Activated CD8-positive, alpha-beta T cell treated with anti-CD3 and anti-CD28 coated beads, Interleukin-2, amount 10 ng/mL, durations not matched to agents 7 days and 5 days (primary cell): ENCODE measurements around the gene ATP11A. TPM values are rescaled to one million over a fixed set of nuclear protein-coding genes. Genes with fewer than 3 reads are reported as not detected.

Source experiments
- ATAC-seq: fragments of 150-1000 bp; cut with Tn5 transposase; one replicate; pipeline ENCODE4 v1.10.0; 2021; ENCODE audit warnings: moderate library complexity
- CTCF ChIA-PET: fragments of 350-600 bp; sonication (Branson Sonifier 250); formaldehyde crosslinking; loops from one replicate; lab custom pipeline; 2021; ENCODE audit warnings: antibody characterized with exemption; lab: Charles Lee
- POLR2A ChIA-PET: fragments of 350-600 bp; sonication (Branson Sonifier 250); formaldehyde crosslinking; loops from one replicate; lab custom pipeline; 2021; ENCODE audit warnings: antibody characterized with exemption; lab: Charles Lee
- DNase-seq: peaks from one replicate; pipeline ENCODE4 v3.0.0-alpha.2; 2020
- H3K27ac Mint-ChIP-seq: one replicate; pipeline ENCODE4 v1.8.0; 2021; ENCODE audit warnings: mild to moderate bottlenecking, mixed read lengths
- H3K27me3 Mint-ChIP-seq: one replicate; pipeline ENCODE4 v1.8.0; 2021; ENCODE audit warnings: low read depth, mixed read lengths
- H3K36me3 Mint-ChIP-seq: one replicate; pipeline ENCODE4 v1.8.0; 2021; ENCODE audit warnings: low read depth, mixed read lengths
- H3K4me1 Mint-ChIP-seq: one replicate; pipeline ENCODE4 v1.8.0; 2021; ENCODE audit warnings: low read depth, mixed read lengths
- H3K4me3 Mint-ChIP-seq: one replicate; pipeline ENCODE4 v1.8.0; 2021; ENCODE audit warnings: mild to moderate bottlenecking, mixed read lengths
- H3K9me3 Mint-ChIP-seq: one replicate; pipeline ENCODE4 v1.8.0; 2022; ENCODE audit warnings: mixed read lengths; ENCODE audit not compliant: insufficient read depth
- total RNA-seq, 2 experiments: library from RNA; stranded (reverse); gene quantifications; one replicate each; pipeline ENCODE4 v1.2.3, GENCODE V29; 2021

The ATP11A gene
- total RNA-seq, 2 experiments from 2014 or later: 35.6 to 38.3 TPM

DNA sequence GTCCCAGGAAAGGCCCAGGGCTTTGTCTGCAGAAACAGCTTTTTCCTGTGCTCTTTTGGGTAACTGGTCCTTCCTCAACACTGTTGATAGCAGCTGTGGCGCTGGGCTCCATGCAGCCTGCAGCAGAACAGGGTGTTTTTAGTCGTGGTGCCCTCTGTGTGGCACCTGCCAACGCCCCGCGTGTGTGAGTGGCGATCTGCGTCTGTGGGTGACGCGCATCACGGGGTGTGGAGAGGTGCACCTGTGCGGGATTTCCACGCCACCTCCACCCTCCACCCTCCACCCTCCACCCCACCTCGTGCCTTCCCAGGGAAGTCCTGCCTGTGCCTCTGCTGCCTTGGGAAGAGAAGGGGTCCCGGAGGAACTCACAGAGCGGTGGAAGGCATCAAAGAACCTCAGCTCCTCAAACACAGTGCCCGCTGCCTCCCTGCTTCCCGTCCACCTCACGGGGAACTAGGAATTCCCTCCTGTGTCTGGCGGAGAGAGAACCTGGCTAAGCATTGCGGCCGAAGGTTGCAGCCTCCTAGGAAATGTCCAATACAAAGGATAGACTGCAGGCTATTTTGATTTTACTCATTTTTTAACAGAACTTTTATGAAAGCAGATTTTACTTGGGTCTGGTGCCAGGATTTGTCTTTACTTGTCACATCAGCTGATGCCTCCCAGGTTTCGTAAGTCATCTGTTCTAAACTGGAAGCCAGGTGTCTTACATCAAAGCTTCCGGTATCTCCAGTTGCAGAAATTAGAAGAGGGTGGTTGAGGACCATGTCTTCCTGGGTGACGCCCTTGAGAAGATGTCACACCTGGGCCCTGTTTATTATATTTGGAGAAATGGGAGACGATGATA lies 84.0 kb downstream of the ATP11A start:
- H3K9me3 Mint-ChIP-seq: peaks cover under 1% of the 10 kb centered on the region
- no peak overlapping the region for H3K27ac Mint-ChIP-seq
- ChIA-PET POLR2A (no interaction called here), CTCF (no interaction called here)
- ATAC-seq (no peak), DNase-seq (no peak)
- peaks cover under 1% of the 10 kb centered on the region for H3K4me1 Mint-ChIP-seq
- no peak overlapping the region for H3K4me3 Mint-ChIP-seq
- H3K27me3 Mint-ChIP-seq: no peaks in the 10 kb centered on the region
- H3K36me3 Mint-ChIP-seq: peaks cover under 1% of the 10 kb centered on the region

DNA sequence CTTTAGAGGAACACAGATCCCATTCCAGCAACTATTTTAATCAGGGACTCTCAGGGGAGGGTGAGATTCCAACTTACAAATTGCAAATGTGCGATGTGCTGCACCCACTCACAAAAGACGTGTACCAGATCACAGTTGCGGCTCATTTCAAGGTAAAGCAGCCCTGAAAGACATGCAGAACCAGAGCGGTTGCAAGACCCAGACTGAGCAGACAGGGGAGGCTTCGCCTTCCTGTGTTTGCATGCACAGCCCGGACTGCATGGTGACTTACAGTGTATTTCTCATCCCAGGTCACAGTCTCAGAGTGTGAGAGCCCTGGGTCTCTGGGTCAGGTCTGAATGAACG lies 84.6 kb downstream of the ATP11A start:
- no peak for DNase-seq
- ChIA-PET POLR2A (no interaction called here), CTCF (no interaction called here)
- Mint-ChIP-seq H3K27me3 (no peaks in the 10 kb centered on the region), H3K36me3 (no peaks in the 10 kb centered on the region), H3K9me3 (no peaks in the 10 kb centered on the region), H3K4me3 (no peak overlapping the region), H3K27ac (no peak overlapping the region), H3K4me1 (no peaks in the 10 kb centered on the region)
- no peak for ATAC-seq

DNA sequence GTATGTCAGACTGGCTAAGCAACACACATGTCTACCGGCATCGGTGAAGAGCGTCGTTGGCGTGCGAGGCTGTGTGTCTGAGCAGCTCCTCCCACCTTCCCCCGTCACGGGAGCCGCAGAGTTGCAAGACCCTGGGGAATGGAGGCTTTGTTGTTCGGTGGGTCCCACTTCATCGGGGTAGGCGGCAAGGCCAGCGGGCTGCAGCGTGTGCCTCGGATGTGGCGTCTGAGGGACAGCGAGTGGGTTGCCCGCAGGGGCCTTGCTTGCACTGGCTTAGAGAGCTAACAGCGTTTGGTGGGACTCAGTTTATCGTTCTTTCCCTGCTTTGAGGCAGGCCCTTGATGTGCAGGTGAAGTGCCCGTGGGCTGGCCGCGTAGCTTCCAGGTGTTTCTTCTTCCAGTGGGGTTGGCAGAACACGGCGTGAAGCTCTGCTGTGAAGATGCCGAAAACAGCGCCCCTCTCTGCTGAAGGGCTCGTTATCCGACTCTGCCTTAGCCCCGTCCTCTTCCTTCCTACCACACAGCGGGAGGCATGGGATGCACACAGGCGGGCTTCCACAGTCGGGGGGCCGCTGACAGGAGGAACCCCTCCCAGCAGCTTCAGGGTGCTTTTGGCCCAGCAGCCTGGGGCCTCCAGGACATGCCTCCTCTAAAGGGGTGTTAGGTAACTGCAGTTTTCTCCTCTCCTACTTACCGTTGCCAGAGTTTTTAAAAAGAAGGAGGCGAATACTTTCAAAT lies 85.2 kb downstream of the ATP11A start:
- no peak overlapping the region for H3K4me3 Mint-ChIP-seq
- DNase-seq (no peak), ATAC-seq (no peak)
- H3K27ac Mint-ChIP-seq: no peak overlapping the region
- POLR2A ChIA-PET: no interaction called here
- no peaks in the 10 kb centered on the region for H3K9me3 Mint-ChIP-seq
- no peaks in the 10 kb centered on the region for H3K27me3 Mint-ChIP-seq
- no peaks in the 10 kb centered on the region for H3K4me1 Mint-ChIP-seq
- CTCF ChIA-PET: no interaction called here
- no peaks in the 10 kb centered on the region for H3K36me3 Mint-ChIP-seq

DNA sequence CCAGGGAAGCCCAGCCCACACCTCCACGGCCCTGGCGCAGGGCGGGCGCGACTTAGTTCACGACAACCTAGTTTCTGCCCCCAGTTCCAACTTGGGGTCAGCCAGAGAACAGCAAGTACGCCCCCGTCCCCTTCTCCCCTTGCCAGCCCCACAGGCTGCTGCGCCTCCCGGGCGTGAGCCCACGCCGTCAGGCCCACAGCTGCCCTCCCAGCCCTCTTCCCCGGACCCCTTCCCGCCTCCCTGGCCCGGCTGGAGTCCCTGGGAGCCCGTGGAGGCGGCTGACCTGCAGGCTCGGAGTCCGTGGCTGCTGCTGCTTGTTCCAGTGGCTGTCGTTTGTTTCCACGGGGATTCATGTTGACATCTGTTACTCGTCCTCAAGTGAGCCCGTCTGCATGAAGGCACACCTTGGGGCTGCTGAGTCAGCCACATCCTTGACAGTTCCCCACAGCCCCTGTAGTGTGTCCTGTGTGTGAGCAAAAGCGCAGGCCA lies 86.0 kb downstream of the ATP11A start:
- CTCF ChIA-PET: no interaction called here
- POLR2A ChIA-PET: no interaction called here
- H3K4me1 Mint-ChIP-seq: no peaks in the 10 kb centered on the region
- H3K36me3 Mint-ChIP-seq: no peaks in the 10 kb centered on the region
- H3K9me3 Mint-ChIP-seq: no peaks in the 10 kb centered on the region
- no peak for ATAC-seq
- no peak overlapping the region for H3K27ac Mint-ChIP-seq
- H3K27me3 Mint-ChIP-seq: no peaks in the 10 kb centered on the region
- no peak overlapping the region for H3K4me3 Mint-ChIP-seq
- no peak for DNase-seq

GRCh38 chr13:112776354-112776753 lies 86.5 kb downstream of the ATP11A start:
- Mint-ChIP-seq H3K9me3 (no peaks in the 10 kb centered on the region), H3K27me3 (no peaks in the 10 kb centered on the region), H3K4me3 (no peak overlapping the region), H3K27ac (no peak overlapping the region), H3K36me3 (no peaks in the 10 kb centered on the region), H3K4me1 (no peaks in the 10 kb centered on the region)
- DNase-seq: no peak
- ChIA-PET POLR2A (no interaction called here), CTCF (no interaction called here)
- ATAC-seq: no peak

GRCh38 chr13:112776971-112777370 lies 87.1 kb downstream of the ATP11A start:
- DNase-seq (no peak), ATAC-seq (no peak)
- no peaks in the 10 kb centered on the region for H3K4me1 Mint-ChIP-seq
- H3K9me3 Mint-ChIP-seq: no peaks in the 10 kb centered on the region
- CTCF ChIA-PET: no interaction called here
- POLR2A ChIA-PET: no interaction called here
- no peak overlapping the region for H3K4me3 Mint-ChIP-seq
- H3K27me3 Mint-ChIP-seq: no peaks in the 10 kb centered on the region
- H3K27ac Mint-ChIP-seq: no peak overlapping the region
- no peaks in the 10 kb centered on the region for H3K36me3 Mint-ChIP-seq

DNA sequence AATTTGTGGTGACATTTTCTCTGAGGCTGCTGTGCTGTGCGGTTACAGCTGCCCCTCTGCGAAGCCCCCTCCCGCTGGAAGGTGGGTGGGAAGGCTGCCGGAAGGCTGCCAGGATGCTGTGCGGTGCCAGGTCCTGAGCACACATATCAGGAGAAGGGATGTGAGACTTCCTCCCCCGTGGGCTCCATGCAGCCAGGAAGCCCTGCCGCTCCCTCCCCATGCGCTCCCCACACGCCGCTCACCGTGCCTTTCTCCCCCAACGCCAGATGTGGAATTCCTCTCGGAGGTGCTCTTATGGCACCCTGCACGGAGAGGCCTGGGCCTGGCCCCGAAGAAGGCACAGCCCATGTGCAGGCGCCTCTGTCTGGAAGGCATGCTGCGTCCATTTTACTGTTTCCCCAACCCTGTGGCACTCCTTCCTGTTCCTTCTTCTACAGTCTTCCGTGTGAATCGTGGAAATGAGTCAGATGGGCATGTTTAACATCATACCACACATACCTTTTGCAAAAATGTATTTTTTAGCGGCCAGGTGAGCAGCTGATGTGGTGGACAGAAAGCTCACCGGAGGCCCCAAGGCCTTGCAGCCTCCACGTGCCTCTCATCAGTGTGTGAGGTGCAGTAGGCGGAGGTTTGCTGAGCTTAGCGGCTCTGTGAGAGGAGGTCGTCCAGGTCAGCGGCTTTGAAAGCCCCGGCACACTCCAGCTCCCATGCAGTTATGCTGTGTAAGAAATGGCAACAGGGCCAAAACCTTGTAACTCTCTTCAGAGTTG lies 88.0 kb downstream of the ATP11A start:
- ATAC-seq (no peak), DNase-seq (no peak)
- H3K36me3 Mint-ChIP-seq: no peaks in the 10 kb centered on the region
- H3K4me3 Mint-ChIP-seq: no peak overlapping the region
- ChIA-PET CTCF (no interaction called here), POLR2A (no interaction called here)
- no peaks in the 10 kb centered on the region for H3K4me1 Mint-ChIP-seq
- H3K27ac Mint-ChIP-seq: no peak overlapping the region
- no peaks in the 10 kb centered on the region for H3K27me3 Mint-ChIP-seq
- H3K9me3 Mint-ChIP-seq: no peaks in the 10 kb centered on the region

DNA sequence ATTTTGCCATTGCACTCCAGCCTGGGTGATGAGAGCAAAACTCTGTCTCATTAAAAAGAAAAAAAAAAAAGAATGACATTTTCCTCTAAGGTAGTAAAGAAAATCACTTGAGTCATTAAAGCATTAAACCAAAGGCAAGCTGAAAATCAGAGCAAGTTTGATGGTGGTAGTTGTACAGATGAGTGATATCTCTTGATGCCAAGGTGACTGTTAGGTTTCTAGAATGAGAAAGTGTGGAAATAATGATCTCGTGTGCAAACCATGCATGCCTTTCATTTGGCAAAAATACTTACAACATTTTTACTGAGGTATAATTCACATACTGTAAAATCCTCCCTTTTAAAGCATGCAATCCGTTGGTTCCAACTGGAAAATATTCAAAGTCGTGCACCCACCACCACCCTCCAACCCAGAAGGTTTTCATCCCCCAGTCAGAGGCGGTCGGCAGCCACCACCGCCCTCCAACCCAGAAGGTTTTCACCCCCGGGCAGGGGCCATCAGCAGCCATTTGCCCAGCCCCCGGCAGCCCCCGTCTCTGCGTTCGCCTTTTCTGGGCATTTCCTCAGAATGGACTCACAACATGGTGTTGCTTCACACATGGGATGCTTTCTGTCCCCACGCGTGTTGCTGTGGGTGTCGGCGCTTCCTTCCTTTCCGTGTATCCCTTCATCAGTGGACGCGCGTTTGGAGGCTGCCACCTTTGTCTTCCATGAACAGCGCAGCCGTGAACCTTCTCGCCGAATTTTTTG lies 90.2 kb downstream of the ATP11A start:
- H3K27ac Mint-ChIP-seq: no peak overlapping the region
- POLR2A ChIA-PET: no interaction called here

GRCh38 chr13:112781287-112781686 lies 91.4 kb downstream of the ATP11A start:
- ChIA-PET CTCF (no interaction called here), POLR2A (no interaction called here)
- Mint-ChIP-seq H3K9me3 (no peaks in the 10 kb centered on the region), H3K4me1 (no peaks in the 10 kb centered on the region), H3K27ac (no peak overlapping the region), H3K27me3 (no peaks in the 10 kb centered on the region), H3K36me3 (peaks cover 2% of the 10 kb centered on the region), H3K4me3 (no peak overlapping the region)
- ATAC-seq: no peak
- DNase-seq: no peak

More for the DNA sequence above, 90.2 kb downstream of the ATP11A start:
- CTCF ChIA-PET: no interaction called here
- H3K27me3 Mint-ChIP-seq: no peaks in the 10 kb centered on the region
- ATAC-seq (no peak), DNase-seq (no peak)
- no peaks in the 10 kb centered on the region for H3K36me3 Mint-ChIP-seq
- no peak overlapping the region for H3K4me3 Mint-ChIP-seq
- H3K4me1 Mint-ChIP-seq: no peaks in the 10 kb centered on the region
- H3K9me3 Mint-ChIP-seq: no peaks in the 10 kb centered on the region

DNA sequence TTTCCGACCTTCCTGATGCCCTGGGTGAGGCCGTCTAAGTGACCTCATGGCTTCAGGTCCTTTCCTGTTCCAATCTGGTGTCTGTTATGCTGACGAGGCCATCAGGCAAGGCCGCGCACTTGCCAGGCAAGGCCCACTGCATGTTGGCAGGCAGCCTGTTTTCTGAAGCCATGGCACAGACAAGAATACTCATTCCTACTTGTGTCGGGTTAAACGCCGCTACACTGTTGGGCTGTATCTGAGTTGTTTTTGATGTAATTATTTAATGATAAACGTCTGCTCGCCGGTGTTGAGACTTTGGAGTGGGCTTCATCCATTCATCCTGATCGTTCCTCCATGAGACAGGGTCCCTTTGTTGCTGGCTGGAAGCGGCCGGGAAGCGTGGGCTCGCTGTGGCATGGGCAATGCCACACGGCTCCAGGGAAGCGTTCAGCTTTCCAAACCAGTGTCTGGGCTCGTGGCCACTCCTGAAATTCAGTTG lies 92.1 kb downstream of the ATP11A start:
- H3K36me3 Mint-ChIP-seq: peaks cover 5% of the 10 kb centered on the region
- no peak overlapping the region for H3K4me3 Mint-ChIP-seq
- DNase-seq: no peak
- ChIA-PET CTCF (no interaction called here), POLR2A (no interaction called here)
- H3K9me3 Mint-ChIP-seq: no peaks in the 10 kb centered on the region
- no peak for ATAC-seq
- H3K27me3 Mint-ChIP-seq: no peaks in the 10 kb centered on the region
- no peak overlapping the region for H3K27ac Mint-ChIP-seq
- H3K4me1 Mint-ChIP-seq: no peaks in the 10 kb centered on the region

DNA sequence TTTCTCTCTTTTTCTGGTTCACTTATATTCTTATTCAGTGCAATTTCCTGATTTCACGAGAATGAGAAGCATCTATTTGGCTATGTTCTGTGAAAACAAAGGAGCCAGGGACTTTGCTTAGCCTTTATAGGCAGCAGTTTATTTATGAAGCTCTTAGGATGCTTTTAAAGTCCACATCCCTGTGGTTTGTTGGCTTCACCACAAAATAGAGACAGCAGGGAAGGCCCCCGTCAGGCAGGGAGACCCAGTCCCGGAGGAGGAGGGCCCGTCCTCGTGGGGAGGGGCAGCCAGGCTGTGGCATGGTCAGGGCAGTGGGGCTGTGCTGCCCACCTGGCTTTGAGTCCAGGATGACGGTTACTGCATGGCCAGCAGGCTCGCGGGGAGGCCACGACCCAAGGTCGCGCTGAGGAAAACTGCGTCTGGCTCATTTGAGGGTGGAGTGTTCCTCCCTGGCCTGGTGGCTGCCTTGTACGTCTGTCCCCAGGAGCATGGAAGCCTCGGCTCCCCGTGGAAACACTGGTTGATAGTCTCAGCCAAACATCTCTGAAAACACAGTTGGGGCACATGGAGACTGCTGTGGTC lies 92.7 kb downstream of the ATP11A start:
- ATAC-seq (no peak), DNase-seq (no peak)
- Mint-ChIP-seq H3K4me1 (no peaks in the 10 kb centered on the region), H3K9me3 (no peaks in the 10 kb centered on the region), H3K4me3 (no peak overlapping the region), H3K27me3 (no peaks in the 10 kb centered on the region), H3K27ac (no peak overlapping the region), H3K36me3 (peaks cover 5% of the 10 kb centered on the region)
- ChIA-PET POLR2A (no interaction called here), CTCF (no interaction called here)
